ENCODE data around the gene HBA1.
"Not testable (repeated sequence)": the region's sequence is repeated elsewhere in the genome, so short reads cannot be mapped to it uniquely, and the experiment has no call there.

HBA1 gene

DNA sequence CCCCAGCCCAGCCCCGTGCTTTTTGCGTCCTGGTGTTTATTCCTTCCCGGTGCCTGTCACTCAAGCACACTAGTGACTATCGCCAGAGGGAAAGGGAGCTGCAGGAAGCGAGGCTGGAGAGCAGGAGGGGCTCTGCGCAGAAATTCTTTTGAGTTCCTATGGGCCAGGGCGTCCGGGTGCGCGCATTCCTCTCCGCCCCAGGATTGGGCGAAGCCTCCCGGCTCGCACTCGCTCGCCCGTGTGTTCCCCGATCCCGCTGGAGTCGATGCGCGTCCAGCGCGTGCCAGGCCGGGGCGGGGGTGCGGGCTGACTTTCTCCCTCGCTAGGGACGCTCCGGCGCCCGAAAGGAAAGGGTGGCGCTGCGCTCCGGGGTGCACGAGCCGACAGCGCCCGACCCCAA lies 474 bp upstream of the HBA1 start:
- not testable (repeated sequence) for H3K36me3 ChIP-seq (ENCODE audit: control insufficient read depth in 1 of 2, insufficient read depth in 2 of 2, low read length in 2 of 2); H3K9ac ChIP-seq (ENCODE audit: low read depth in 1 of 2, low read length in 2 of 2); H3K4me1 ChIP-seq (ENCODE audit: control insufficient read depth in 1 of 2, insufficient read depth in 2 of 2, low read length in 2 of 2); H3K9me3 ChIP-seq (ENCODE audit: control insufficient read depth in 1 of 2, low read length in 2 of 2); H3K4me3 ChIP-seq (ENCODE audit: low read depth in 1 of 2, low read length in 2 of 2); H3K27ac ChIP-seq (ENCODE audit: low read depth, low read length)
- peaks cover 38 to 43% of the 10 kb centered on the region in 2 donors for H3K27me3 ChIP-seq (ENCODE audit: control insufficient read depth in 1 of 2, insufficient read depth in 2 of 2, low read length in 2 of 2)

DNA sequence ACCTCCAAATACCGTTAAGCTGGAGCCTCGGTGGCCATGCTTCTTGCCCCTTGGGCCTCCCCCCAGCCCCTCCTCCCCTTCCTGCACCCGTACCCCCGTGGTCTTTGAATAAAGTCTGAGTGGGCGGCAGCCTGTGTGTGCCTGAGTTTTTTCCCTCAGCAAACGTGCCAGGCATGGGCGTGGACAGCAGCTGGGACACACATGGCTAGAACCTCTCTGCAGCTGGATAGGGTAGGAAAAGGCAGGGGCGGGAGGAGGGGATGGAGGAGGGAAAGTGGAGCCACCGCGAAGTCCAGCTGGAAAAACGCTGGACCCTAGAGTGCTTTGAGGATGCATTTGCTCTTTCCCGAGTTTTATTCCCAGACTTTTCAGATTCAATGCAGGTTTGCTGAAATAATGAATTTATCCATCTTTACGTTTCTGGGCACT lies 928 bp downstream of the HBA1 start:
- peaks cover 10 to 14% of the 10 kb centered on the region in 2 donors for H3K4me1 ChIP-seq (ENCODE audit: control insufficient read depth in 1 of 2, insufficient read depth in 2 of 2, low read length in 2 of 2)
- H3K9ac ChIP-seq (ENCODE audit: low read depth in 1 of 2, low read length in 2 of 2), result no peak overlapping the region
- peaks cover 39 to 45% of the 10 kb centered on the region in 2 donors for H3K27me3 ChIP-seq (ENCODE audit: control insufficient read depth in 1 of 2, insufficient read depth in 2 of 2, low read length in 2 of 2)
- no peaks in the 10 kb centered on the region for H3K36me3 ChIP-seq (ENCODE audit: control insufficient read depth in 1 of 2, insufficient read depth in 2 of 2, low read length in 2 of 2)
- no peaks in the 10 kb centered on the region for H3K9me3 ChIP-seq (ENCODE audit: control insufficient read depth in 1 of 2, low read length in 2 of 2)
- no peak overlapping the region for H3K27ac ChIP-seq (ENCODE audit: low read depth, low read length)
- no peak overlapping the region for H3K4me3 ChIP-seq (ENCODE audit: low read depth in 1 of 2, low read length in 2 of 2)

DNA sequence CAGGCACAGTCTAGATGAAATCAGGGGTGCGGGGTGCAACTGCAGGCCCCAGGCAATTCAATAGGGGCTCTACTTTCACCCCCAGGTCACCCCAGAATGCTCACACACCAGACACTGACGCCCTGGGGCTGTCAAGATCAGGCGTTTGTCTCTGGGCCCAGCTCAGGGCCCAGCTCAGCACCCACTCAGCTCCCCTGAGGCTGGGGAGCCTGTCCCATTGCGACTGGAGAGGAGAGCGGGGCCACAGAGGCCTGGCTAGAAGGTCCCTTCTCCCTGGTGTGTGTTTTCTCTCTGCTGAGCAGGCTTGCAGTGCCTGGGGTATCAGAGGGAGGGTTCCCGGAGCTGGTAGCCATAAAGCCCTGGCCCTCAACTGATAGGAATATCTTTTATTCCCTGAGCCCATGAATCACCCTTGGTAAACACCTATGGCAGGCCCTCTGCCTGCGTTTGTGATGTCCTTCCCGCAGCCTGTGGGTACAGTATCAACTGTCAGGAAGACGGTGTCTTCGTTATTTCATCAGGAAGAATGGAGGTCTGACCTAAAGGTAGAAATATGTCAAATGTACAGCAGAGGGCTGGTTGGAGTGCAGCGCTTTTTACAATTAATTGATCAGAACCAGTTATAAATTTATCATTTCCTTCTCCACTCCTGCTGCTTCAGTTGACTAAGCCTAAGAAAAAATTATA lies 1.6 kb downstream of the HBA1 start:
- Histone ChIP-seq H3K27ac (ENCODE audit: low read depth, low read length) (no peak overlapping the region), H3K4me1 (ENCODE audit: control insufficient read depth in 1 of 2, insufficient read depth in 2 of 2, low read length in 2 of 2) (peaks cover 10 to 14% of the 10 kb centered on the region in 2 donors), H3K9me3 (ENCODE audit: control insufficient read depth in 1 of 2, low read length in 2 of 2) (no peaks in the 10 kb centered on the region), H3K4me3 (ENCODE audit: low read depth in 1 of 2, low read length in 2 of 2) (no peak overlapping the region), H3K27me3 (ENCODE audit: control insufficient read depth in 1 of 2, insufficient read depth in 2 of 2, low read length in 2 of 2) (peaks cover 39 to 45% of the 10 kb centered on the region in 2 donors), H3K9ac (ENCODE audit: low read depth in 1 of 2, low read length in 2 of 2) (no peak overlapping the region), H3K36me3 (ENCODE audit: control insufficient read depth in 1 of 2, insufficient read depth in 2 of 2, low read length in 2 of 2) (no peaks in the 10 kb centered on the region)

- no peak overlapping the region for H3K4me3 ChIP-seq (ENCODE audit: low read depth in 1 of 2, low read length in 2 of 2)
- peaks cover 39 to 41% of the 10 kb centered on the region in 2 donors for H3K27me3 ChIP-seq (ENCODE audit: control insufficient read depth in 1 of 2, insufficient read depth in 2 of 2, low read length in 2 of 2)
- no peaks in the 10 kb centered on the region for H3K9me3 ChIP-seq (ENCODE audit: control insufficient read depth in 1 of 2, low read length in 2 of 2)
- H3K27ac ChIP-seq (ENCODE audit: low read depth, low read length), result no peak overlapping the region
- no peaks in the 10 kb centered on the region for H3K36me3 ChIP-seq (ENCODE audit: control insufficient read depth in 1 of 2, insufficient read depth in 2 of 2, low read length in 2 of 2)
- H3K9ac ChIP-seq (ENCODE audit: low read depth in 1 of 2, low read length in 2 of 2), result no peak overlapping the region
- peaks cover 10 to 14% of the 10 kb centered on the region in 2 donors for H3K4me1 ChIP-seq (ENCODE audit: control insufficient read depth in 1 of 2, insufficient read depth in 2 of 2, low read length in 2 of 2)
These were observed 2.2 kb downstream of the HBA1 start for GRCh38 chr16:178668-179015.

- Histone ChIP-seq H3K4me1 (ENCODE audit: control insufficient read depth in 1 of 2, insufficient read depth in 2 of 2, low read length in 2 of 2) (peaks cover 10 to 14% of the 10 kb centered on the region in 2 donors), H3K27me3 (ENCODE audit: control insufficient read depth in 1 of 2, insufficient read depth in 2 of 2, low read length in 2 of 2) (peaks cover 39 to 41% of the 10 kb centered on the region in 2 donors), H3K4me3 (ENCODE audit: low read depth in 1 of 2, low read length in 2 of 2) (no peak overlapping the region), H3K27ac (ENCODE audit: low read depth, low read length) (no peak overlapping the region), H3K36me3 (ENCODE audit: control insufficient read depth in 1 of 2, insufficient read depth in 2 of 2, low read length in 2 of 2) (no peaks in the 10 kb centered on the region), H3K9me3 (ENCODE audit: control insufficient read depth in 1 of 2, low read length in 2 of 2) (no peaks in the 10 kb centered on the region), H3K9ac (ENCODE audit: low read depth in 1 of 2, low read length in 2 of 2) (no peak overlapping the region)
These were observed 3.0 kb downstream of the HBA1 start for GRCh38 chr16:179211-180092.

DNA sequence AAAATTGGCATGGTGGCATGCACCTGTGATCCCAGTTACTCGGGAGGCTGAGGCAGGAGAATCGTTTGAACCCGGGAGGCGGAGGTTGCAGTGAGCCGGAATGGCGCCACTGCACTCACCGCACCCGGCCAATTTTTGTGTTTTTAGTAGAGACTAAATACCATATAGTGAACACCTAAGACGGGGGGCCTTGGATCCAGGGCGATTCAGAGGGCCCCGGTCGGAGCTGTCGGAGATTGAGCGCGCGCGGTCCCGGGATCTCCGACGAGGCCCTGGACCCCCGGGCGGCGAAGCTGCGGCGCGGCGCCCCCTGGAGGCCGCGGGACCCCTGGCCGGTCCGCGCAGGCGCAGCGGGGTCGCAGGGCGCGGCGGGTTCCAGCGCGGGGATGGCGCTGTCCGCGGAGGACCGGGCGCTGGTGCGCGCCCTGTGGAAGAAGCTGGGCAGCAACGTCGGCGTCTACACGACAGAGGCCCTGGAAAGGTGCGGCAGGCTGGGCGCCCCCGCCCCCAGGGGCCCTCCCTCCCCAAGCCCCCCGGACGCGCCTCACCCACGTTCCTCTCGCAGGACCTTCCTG lies 3.7 kb downstream of the HBA1 start, which contains the start of gene HBQ1:
Gene HBQ1 (plus strand): TSS at position 359 of the 575 bp plus-strand sequence. CDS start 28 bp downstream, at position 387.
- H3K9ac ChIP-seq (ENCODE audit: low read depth in 1 of 2, low read length in 2 of 2), result no peak within 1 kb of the TSS
- H3K27ac ChIP-seq (ENCODE audit: low read depth, low read length), result no peak within 1 kb of the TSS

GRCh38 chr16:180681-181564 lies 4.4 kb downstream of the HBA1 start:
- H3K4me1 ChIP-seq (ENCODE audit: control insufficient read depth in 1 of 2, insufficient read depth in 2 of 2, low read length in 2 of 2), result peaks cover 10 to 14% of the 10 kb centered on the region in 2 donors
- H3K36me3 ChIP-seq (ENCODE audit: control insufficient read depth in 1 of 2, insufficient read depth in 2 of 2, low read length in 2 of 2), result no peaks in the 10 kb centered on the region
- peaks cover 29 to 31% of the 10 kb centered on the region in 2 donors for H3K27me3 ChIP-seq (ENCODE audit: control insufficient read depth in 1 of 2, insufficient read depth in 2 of 2, low read length in 2 of 2)
- H3K9ac ChIP-seq (ENCODE audit: low read depth in 1 of 2, low read length in 2 of 2), result no peak overlapping the region
- no peak overlapping the region for H3K27ac ChIP-seq (ENCODE audit: low read depth, low read length)
- H3K9me3 ChIP-seq (ENCODE audit: control insufficient read depth in 1 of 2, low read length in 2 of 2), result no peaks in the 10 kb centered on the region
- H3K4me3 ChIP-seq (ENCODE audit: low read depth in 1 of 2, low read length in 2 of 2), result peak overlapping the region; percentile 15 to 50

More for the DNA sequence above, 3.7 kb downstream of the HBA1 start, which contains the start of gene HBQ1:
- no peaks in the 10 kb centered on the region for H3K9me3 ChIP-seq (ENCODE audit: control insufficient read depth in 1 of 2, low read length in 2 of 2)
- peaks cover 34 to 37% of the 10 kb centered on the region in 2 donors for H3K27me3 ChIP-seq (ENCODE audit: control insufficient read depth in 1 of 2, insufficient read depth in 2 of 2, low read length in 2 of 2)
- H3K4me3 ChIP-seq (ENCODE audit: low read depth in 1 of 2, low read length in 2 of 2), result peak within 1 kb of the TSS; percentile 15 to 50
- H3K36me3 ChIP-seq (ENCODE audit: control insufficient read depth in 1 of 2, insufficient read depth in 2 of 2, low read length in 2 of 2), result no peaks in the 10 kb centered on the region
- H3K4me1 ChIP-seq (ENCODE audit: control insufficient read depth in 1 of 2, insufficient read depth in 2 of 2, low read length in 2 of 2), result peaks cover 10 to 14% of the 10 kb centered on the region in 2 donors

DNA sequence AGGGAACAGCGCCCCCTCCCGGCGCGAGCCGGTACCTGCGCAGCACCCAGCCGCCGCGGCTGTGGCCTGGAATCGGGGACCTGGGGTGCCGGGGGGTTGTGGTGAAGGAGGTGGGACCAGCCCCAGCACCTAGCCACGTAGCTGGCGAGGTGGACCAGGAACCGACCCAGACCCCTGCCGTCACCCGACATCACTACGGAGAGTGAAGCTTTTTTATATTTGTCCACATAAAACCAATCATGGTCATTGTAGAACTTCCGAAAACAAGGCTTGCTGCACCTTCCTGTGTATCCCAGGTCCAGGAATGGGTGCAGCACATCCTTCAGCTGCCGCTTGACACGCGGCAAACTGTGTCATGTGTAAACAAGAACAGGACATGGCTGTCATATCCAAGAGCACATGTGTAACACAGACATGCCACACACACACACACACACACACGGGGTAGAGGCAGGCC lies 5.1 kb downstream of the HBA1 start:
- H3K4me3 ChIP-seq (ENCODE audit: low read depth in 1 of 2, low read length in 2 of 2), result peak overlapping the region in 1 of 2 donors; percentile 5
- peaks cover 10 to 14% of the 10 kb centered on the region in 2 donors for H3K4me1 ChIP-seq (ENCODE audit: control insufficient read depth in 1 of 2, insufficient read depth in 2 of 2, low read length in 2 of 2)
- H3K36me3 ChIP-seq (ENCODE audit: control insufficient read depth in 1 of 2, insufficient read depth in 2 of 2, low read length in 2 of 2), result no peaks in the 10 kb centered on the region
- H3K27me3 ChIP-seq (ENCODE audit: control insufficient read depth in 1 of 2, insufficient read depth in 2 of 2, low read length in 2 of 2), result peaks cover 29 to 31% of the 10 kb centered on the region in 2 donors
- no peak overlapping the region for H3K27ac ChIP-seq (ENCODE audit: low read depth, low read length)
- no peaks in the 10 kb centered on the region for H3K9me3 ChIP-seq (ENCODE audit: control insufficient read depth in 1 of 2, low read length in 2 of 2)
- H3K9ac ChIP-seq (ENCODE audit: low read depth in 1 of 2, low read length in 2 of 2), result no peak overlapping the region

DNA sequence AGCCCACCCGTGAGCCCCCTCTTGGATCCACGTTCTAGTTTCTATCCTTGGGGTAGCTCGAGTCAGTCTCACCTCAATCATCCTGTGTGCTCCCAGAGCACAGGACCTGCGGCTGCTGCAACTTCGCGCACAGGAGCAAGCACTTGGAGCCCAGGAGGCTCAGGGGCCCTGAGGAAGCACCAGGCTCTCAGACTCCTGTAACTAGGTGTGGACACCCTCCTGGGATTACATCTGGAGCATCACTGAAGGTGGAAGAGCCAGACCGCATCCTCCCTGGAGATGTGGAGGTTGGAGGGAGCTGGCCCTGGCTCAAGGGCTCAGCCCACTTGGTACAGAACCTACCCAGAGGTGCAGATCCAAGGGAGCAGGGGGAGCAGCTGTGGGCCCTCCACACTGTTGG lies 6.5 kb downstream of the HBA1 start:
- H3K27me3 ChIP-seq (ENCODE audit: control insufficient read depth in 1 of 2, insufficient read depth in 2 of 2, low read length in 2 of 2), result peaks cover 20 to 23% of the 10 kb centered on the region in 2 donors
- H3K9ac ChIP-seq (ENCODE audit: low read depth in 1 of 2, low read length in 2 of 2), result no peak overlapping the region
- no peaks in the 10 kb centered on the region for H3K9me3 ChIP-seq (ENCODE audit: control insufficient read depth in 1 of 2, low read length in 2 of 2)
- H3K27ac ChIP-seq (ENCODE audit: low read depth, low read length), result no peak overlapping the region
- H3K4me3 ChIP-seq (ENCODE audit: low read depth in 1 of 2, low read length in 2 of 2), result no peak overlapping the region
- peaks cover 10 to 14% of the 10 kb centered on the region in 2 donors for H3K4me1 ChIP-seq (ENCODE audit: control insufficient read depth in 1 of 2, insufficient read depth in 2 of 2, low read length in 2 of 2)
- H3K36me3 ChIP-seq (ENCODE audit: control insufficient read depth in 1 of 2, insufficient read depth in 2 of 2, low read length in 2 of 2), result peaks cover 5 to 9% of the 10 kb centered on the region in 2 donors

Measured in duodenal mucosa (tissue), 2 donors.